ENCODE measurements around the gene CLDN5. TPM values are rescaled to one million over a fixed set of nuclear protein-coding genes. Genes with fewer than 3 reads are reported as not detected.

Gene CLDN5
- total and polyA plus RNA-seq, 2 donors (not counting 1 experiment from before 2014, with no cell fraction given) = not detected

GRCh38 chr22:19559324-19559811 lies 35.2 kb upstream of the CLDN5 start:
- no peak overlapping the region for H2AFZ ChIP-seq (ENCODE audit: insufficient read depth, low read depth, low read length, poor library complexity, severe bottlenecking)
- H3K4me2 ChIP-seq (replicated peaks; ENCODE audit: low read depth, low read length, poor library complexity, severe bottlenecking) = no peak overlapping the region
- ChIA-PET POLR2A (no interaction called here), CTCF (no interaction called here)
- DNase-seq (no peak), ATAC-seq (ENCODE audit: low read depth) (no peak)
- H3K27me3 ChIP-seq (replicated peaks in 1 of 4; ENCODE audit: control extremely low read depth in 1 of 4, control insufficient read depth in 3 of 4, insufficient read depth in 4 of 4, low read length in 3 of 4) = peaks cover 0 to 9% (median under 1%) of the 10 kb centered on the region in 4 experiments
- no peaks in the 10 kb centered on the region for H3K79me2 ChIP-seq (ENCODE audit: control insufficient read depth, insufficient read depth, low read length)
- H3K9ac ChIP-seq (ENCODE audit: low read length) = no peak overlapping the region
- peaks cover 19% of the 10 kb centered on the region for H3K27me3 Mint-ChIP-seq
- TF ChIP-seq, protein P1, sequence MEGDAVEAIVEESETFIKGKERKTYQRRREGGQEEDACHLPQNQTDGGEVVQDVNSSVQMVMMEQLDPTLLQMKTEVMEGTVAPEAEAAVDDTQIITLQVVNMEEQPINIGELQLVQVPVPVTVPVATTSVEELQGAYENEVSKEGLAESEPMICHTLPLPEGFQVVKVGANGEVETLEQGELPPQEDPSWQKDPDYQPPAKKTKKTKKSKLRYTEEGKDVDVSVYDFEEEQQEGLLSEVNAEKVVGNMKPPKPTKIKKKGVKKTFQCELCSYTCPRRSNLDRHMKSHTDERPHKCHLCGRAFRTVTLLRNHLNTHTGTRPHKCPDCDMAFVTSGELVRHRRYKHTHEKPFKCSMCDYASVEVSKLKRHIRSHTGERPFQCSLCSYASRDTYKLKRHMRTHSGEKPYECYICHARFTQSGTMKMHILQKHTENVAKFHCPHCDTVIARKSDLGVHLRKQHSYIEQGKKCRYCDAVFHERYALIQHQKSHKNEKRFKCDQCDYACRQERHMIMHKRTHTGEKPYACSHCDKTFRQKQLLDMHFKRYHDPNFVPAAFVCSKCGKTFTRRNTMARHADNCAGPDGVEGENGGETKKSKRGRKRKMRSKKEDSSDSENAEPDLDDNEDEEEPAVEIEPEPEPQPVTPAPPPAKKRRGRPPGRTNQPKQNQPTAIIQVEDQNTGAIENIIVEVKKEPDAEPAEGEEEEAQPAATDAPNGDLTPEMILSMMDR (IDR thresholded peaks at IDR 0.05) = no peak
- TF ChIP-seq EZH2 (IDR thresholded peaks at IDR 0.05; ENCODE audit: borderline replicate concordance, insufficient read depth, low read depth, low read length, poor library complexity, severe bottlenecking) = no peak
- H3K9me3 Mint-ChIP-seq (ENCODE audit: insufficient read depth) = no peaks in the 10 kb centered on the region
- no peak overlapping the region for H3K4me3 ChIP-seq (ENCODE audit: control extremely low read depth in 1 of 5, extremely low read depth in 1 of 5, insufficient read depth in 1 of 5, low read depth in 2 of 5, low read length in 4 of 5)
- H3K27ac ChIP-seq (ENCODE audit: low read length in 2 of 2) = no peak overlapping the region
- no peak overlapping the region for H3K27ac Mint-ChIP-seq
- H3K4me1 ChIP-seq (ENCODE audit: control insufficient read depth in 2 of 2, insufficient read depth in 2 of 2, low read length in 2 of 2) = no peaks in the 10 kb centered on the region
- no peaks in the 10 kb centered on the region for H3K4me1 Mint-ChIP-seq
- H4K20me1 ChIP-seq (ENCODE audit: control insufficient read depth, insufficient read depth, low read length, poor library complexity, severe bottlenecking) = no peaks in the 10 kb centered on the region
- H3K4me3 Mint-ChIP-seq = no peak overlapping the region
- no peaks in the 10 kb centered on the region for H3K36me3 ChIP-seq (replicated peaks in 1 of 2; ENCODE audit: control extremely low read depth in 1 of 2, control insufficient read depth in 1 of 2, extremely low read depth in 1 of 2, insufficient read depth in 2 of 2, low read length in 1 of 2)
- peaks cover 0 to 3% (median 0%) of the 10 kb centered on the region in 3 donors for H3K9me3 ChIP-seq (ENCODE audit: control extremely low read depth in 1 of 3, control insufficient read depth in 2 of 3, insufficient read depth in 1 of 3, low read length in 2 of 3)
- intact Hi-C loops (cut with micrococcal nuclease) = no loop called here
- WGBS (ENCODE audit: insufficient coverage) = 89% methylated on average over 9 of the region's 9 CpGs

- Histone ChIP-seq H3K4me2 (replicated peaks; ENCODE audit: low read depth, low read length, poor library complexity, severe bottlenecking) (no peak overlapping the region), H3K4me3 (ENCODE audit: control extremely low read depth in 1 of 5, extremely low read depth in 1 of 5, insufficient read depth in 1 of 5, low read depth in 2 of 5, low read length in 4 of 5) (no peak overlapping the region), H3K9me3 (ENCODE audit: control extremely low read depth in 1 of 3, control insufficient read depth in 2 of 3, insufficient read depth in 1 of 3, low read length in 2 of 3) (peaks cover 0 to 8% (median 5%) of the 10 kb centered on the region in 3 donors), H3K27ac (ENCODE audit: low read length in 2 of 2) (no peak overlapping the region), H3K4me1 (ENCODE audit: control insufficient read depth in 2 of 2, insufficient read depth in 2 of 2, low read length in 2 of 2) (no peaks in the 10 kb centered on the region), H3K27me3 (replicated peaks in 1 of 4; ENCODE audit: control extremely low read depth in 1 of 4, control insufficient read depth in 3 of 4, insufficient read depth in 4 of 4, low read length in 3 of 4) (peaks cover 0 to 9% (median under 1%) of the 10 kb centered on the region in 4 experiments), H3K36me3 (replicated peaks in 1 of 2; ENCODE audit: control extremely low read depth in 1 of 2, control insufficient read depth in 1 of 2, extremely low read depth in 1 of 2, insufficient read depth in 2 of 2, low read length in 1 of 2) (no peaks in the 10 kb centered on the region), H3K79me2 (ENCODE audit: control insufficient read depth, insufficient read depth, low read length) (no peaks in the 10 kb centered on the region), H3K9ac (ENCODE audit: low read length) (no peak overlapping the region), H4K20me1 (ENCODE audit: control insufficient read depth, insufficient read depth, low read length, poor library complexity, severe bottlenecking) (no peaks in the 10 kb centered on the region), H2AFZ (ENCODE audit: insufficient read depth, low read depth, low read length, poor library complexity, severe bottlenecking) (no peak overlapping the region)
- 100% methylated on average over 6 of the region's 10 CpGs for WGBS (ENCODE audit: insufficient coverage)
- H3K9me3 Mint-ChIP-seq (ENCODE audit: insufficient read depth) = no peaks in the 10 kb centered on the region
- ATAC-seq (ENCODE audit: low read depth) (no peak), DNase-seq (no peak)
- POLR2A ChIA-PET = no interaction called here
- TF ChIP-seq EZH2 (IDR thresholded peaks at IDR 0.05; ENCODE audit: borderline replicate concordance, insufficient read depth, low read depth, low read length, poor library complexity, severe bottlenecking) = no peak
- TF ChIP-seq, protein P1 (IDR thresholded peaks at IDR 0.05) = no peak
- H3K27me3 Mint-ChIP-seq = peaks cover 23% of the 10 kb centered on the region
- no peak overlapping the region for H3K27ac Mint-ChIP-seq
- intact Hi-C loops (cut with micrococcal nuclease) = no loop called here
- H3K4me1 Mint-ChIP-seq = no peaks in the 10 kb centered on the region
- CTCF ChIA-PET = no interaction called here
- no peak overlapping the region for H3K4me3 Mint-ChIP-seq
Measured at GRCh38 chr22:19556963-19557545, 32.8 kb upstream of the CLDN5 start.
